Measurements from ENCODE around the gene HLA-E. TPM values are rescaled to one million over a fixed set of nuclear protein-coding genes. Genes with fewer than 3 reads are reported as not detected.

The HLA-E gene
- total RNA-seq, result 122 and 139 TPM in 2 replicates

DNA sequence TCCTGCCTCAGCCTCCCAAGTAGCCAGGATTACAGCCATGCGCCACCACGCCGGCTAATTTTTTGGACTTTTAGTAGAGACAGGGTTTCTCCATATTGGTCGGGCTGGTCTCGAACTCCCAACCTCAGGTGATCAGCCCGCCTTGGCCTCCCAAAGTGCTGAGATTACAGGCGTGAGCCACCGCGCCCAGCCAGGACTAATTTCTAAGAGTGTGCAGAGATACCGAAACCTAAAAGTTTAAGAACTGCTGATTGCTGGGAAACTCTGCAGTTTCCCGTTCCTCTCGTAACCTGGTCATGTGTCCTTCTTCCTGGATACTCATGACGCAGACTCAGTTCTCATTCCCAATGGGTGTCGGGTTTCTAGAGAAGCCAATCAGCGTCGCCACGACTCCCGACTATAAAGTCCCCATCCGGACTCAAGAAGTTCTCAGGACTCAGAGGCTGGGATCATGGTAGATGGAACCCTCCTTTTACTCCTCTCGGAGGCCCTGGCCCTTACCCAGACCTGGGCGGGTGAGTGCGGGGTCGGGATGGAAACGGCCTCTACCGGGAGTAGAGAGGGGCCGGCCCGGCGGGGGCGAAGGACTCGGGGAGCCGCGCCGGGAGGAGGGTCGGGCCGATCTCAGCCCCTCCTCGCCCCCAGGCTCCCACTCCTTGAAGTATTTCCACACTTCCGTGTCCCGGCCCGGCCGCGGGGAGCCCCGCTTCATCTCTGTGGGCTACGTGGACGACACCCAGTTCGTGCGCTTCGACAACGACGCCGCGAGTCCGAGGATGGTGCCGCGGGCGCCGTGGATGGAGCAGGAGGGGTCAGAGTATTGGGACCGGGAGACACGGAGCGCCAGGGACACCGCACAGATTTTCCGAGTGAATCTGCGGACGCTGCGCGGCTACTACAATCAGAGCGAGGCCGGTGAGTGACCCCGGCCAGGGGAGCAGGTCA is at the start of gene HLA-E:
HLA-E (plus strand) TSS at position 429 of the 945 bp plus-strand sequence; CDS start at position 452, 23 bp downstream.

Other genes with a start within 250 kb of the HLA-E start
- 6.2 and 9.0 TPM in 2 replicates for gene TRIM39, start 162.6 kb upstream of the HLA-E start, total RNA-seq
- gene RPP21, start 144.4 kb upstream of the HLA-E start, total RNA-seq, result 32.1 and 65.0 TPM in 2 replicates
- 38.6 and 44.4 TPM in 2 replicates for gene GNL1, start 67.0 kb downstream of the HLA-E start, total RNA-seq
- gene PRR3, start 67.8 kb downstream of the HLA-E start, total RNA-seq, result 7.3 and 8.0 TPM in 2 replicates
- 34.9 and 42.2 TPM in 2 replicates for gene ABCF1, start 81.9 kb downstream of the HLA-E start, total RNA-seq
- 43.4 and 53.0 TPM in 2 replicates for gene PPP1R10, start 127.7 kb downstream of the HLA-E start, total RNA-seq
- gene MRPS18B, start 128.3 kb downstream of the HLA-E start, total RNA-seq, result 118 and 134 TPM in 2 replicates
- 3.3 and 4.1 TPM in 2 replicates for gene ATAT1, start 137.4 kb downstream of the HLA-E start, total RNA-seq
- gene C6orf136, start 157.6 kb downstream of the HLA-E start, total RNA-seq, result 3.1 and 4.4 TPM in 2 replicates
- gene DHX16, start 183.5 kb downstream of the HLA-E start, total RNA-seq, result 22.8 and 27.8 TPM in 2 replicates
- gene PPP1R18, start 197.1 kb downstream of the HLA-E start, total RNA-seq, result 44.5 and 73.1 TPM in 2 replicates
- gene NRM, start 201.5 kb downstream of the HLA-E start, total RNA-seq, result 7.7 and 9.0 TPM in 2 replicates
- 6.2 and 10.0 TPM in 2 replicates for gene MDC1, start 227.8 kb downstream of the HLA-E start, total RNA-seq
- gene TUBB, start 230.8 kb downstream of the HLA-E start, total RNA-seq, result 819 and 1,073 TPM in 2 replicates